ENCODE data around the gene BIN1. TPM values are rescaled to one million over a fixed set of nuclear protein-coding genes. Genes with fewer than 3 reads are reported as not detected.

Gene BIN1
- total RNA-seq, 1 experiment from 2014 or later: 58.9 TPM

- Histone ChIP-seq H3K9me3 (ENCODE audit: low read length) (no peaks in the 10 kb centered on the region), H4K20me1 (ENCODE audit: low read length) (no peaks in the 10 kb centered on the region), H2AFZ (ENCODE audit: low read length) (no peak overlapping the region), H3F3A (ENCODE audit: low read length, unreplicated experiment) (no peaks in the 10 kb centered on the region), H3K27ac (ENCODE audit: low read length) (no peak overlapping the region), H3K4me2 (ENCODE audit: low read length) (no peak overlapping the region), H3K27me3 (ENCODE audit: low read length) (no peaks in the 10 kb centered on the region), H3K9ac (ENCODE audit: low read length) (no peak overlapping the region), H3K4me1 (ENCODE audit: insufficient read depth, low read length) (peaks cover 18% of the 10 kb centered on the region), H3K79me2 (ENCODE audit: low read length) (no peaks in the 10 kb centered on the region), H3K9me2 (replicated peaks; ENCODE audit: low read length) (no peaks in the 10 kb centered on the region), H3K36me3 (ENCODE audit: low read depth, low read length) (peaks cover 3% of the 10 kb centered on the region; the same call in 1 of the 2 replicates), H3K4me3 (ENCODE audit: low read length) (no peak overlapping the region)
- TF ChIP-seq CTCF (conservative IDR thresholded peaks at IDR 0.05; ENCODE audit: low read depth, low read length): peak; percentile 87
- no peak for TF ChIP-seq EZH2 (IDR thresholded peaks at IDR 0.05; ENCODE audit: low read length, unreplicated experiment)
- no peak for TF ChIP-seq EZH2phosphoT487 (IDR thresholded peaks at IDR 0.05; ENCODE audit: borderline replicate concordance, low read length)
- POLR2A ChIA-PET (ENCODE audit: unreplicated experiment): interaction anchor here (0.6 kb wide), 1 partner anchor 19 kb away, joined by 8 read pairs; no protein-coding TSS in a partner anchor
- intact Hi-C loops (cut with micrococcal nuclease): no loop called here
- no TSS peak for BruUV-seq (replicated peaks)
- CTCF ChIA-PET: interaction anchor here (0.5 to 0.6 kb wide), 8 partner anchors 12 to 412 kb away, joined by 3 to 6 read pairs (median 4); partner anchors contain the start of gene BIN1
- DNase-seq: peak; percentile 63
- ATAC-seq: no peak
Observed at GRCh38 chr2:127067620-127068350, 39.2 kb downstream of the BIN1 start.

- Histone ChIP-seq H3K27ac (ENCODE audit: low read length) (no peak overlapping the region), H3K4me2 (ENCODE audit: low read length) (no peak overlapping the region), H3K9me2 (replicated peaks; ENCODE audit: low read length) (no peaks in the 10 kb centered on the region), H3K79me2 (ENCODE audit: low read length) (no peaks in the 10 kb centered on the region), H3K4me1 (ENCODE audit: insufficient read depth, low read length) (peaks cover 18% of the 10 kb centered on the region), H3K27me3 (ENCODE audit: low read length) (no peaks in the 10 kb centered on the region), H3K36me3 (ENCODE audit: low read depth, low read length) (peaks cover 8% of the 10 kb centered on the region; the same call in 1 of the 2 replicates), H3F3A (ENCODE audit: low read length, unreplicated experiment) (no peaks in the 10 kb centered on the region), H3K9ac (ENCODE audit: low read length) (no peak overlapping the region), H2AFZ (ENCODE audit: low read length) (no peak overlapping the region), H4K20me1 (ENCODE audit: low read length) (no peaks in the 10 kb centered on the region), H3K9me3 (ENCODE audit: low read length) (no peaks in the 10 kb centered on the region), H3K4me3 (ENCODE audit: low read length) (no peak overlapping the region)
- DNase-seq (no peak), ATAC-seq (no peak)
- intact Hi-C loops (cut with micrococcal nuclease): no loop called here
- TF ChIP-seq EZH2 (IDR thresholded peaks at IDR 0.05; ENCODE audit: low read length, unreplicated experiment): no peak
- TF ChIP-seq CTCF (conservative IDR thresholded peaks at IDR 0.05; ENCODE audit: low read depth, low read length): no peak
- no peak for TF ChIP-seq EZH2phosphoT487 (IDR thresholded peaks at IDR 0.05; ENCODE audit: borderline replicate concordance, low read length)
- CTCF ChIA-PET: interaction anchor here (0.6 kb wide), 1 partner anchor 344 kb away, joined by 6 read pairs; no protein-coding TSS in a partner anchor
- BruUV-seq (replicated peaks): no TSS peak
- POLR2A ChIA-PET (ENCODE audit: unreplicated experiment): interaction anchor here (0.6 kb wide), 1 partner anchor 19 kb away, joined by 8 read pairs; no protein-coding TSS in a partner anchor
Observed at GRCh38 chr2:127066942-127067341, 40.0 kb downstream of the BIN1 start.

- no peaks in the 10 kb centered on the region for H3K9me3 ChIP-seq (ENCODE audit: low read length)
- intact Hi-C loops (cut with micrococcal nuclease): loop anchor here (2.0 kb wide), 1 partner anchor 41 kb away; the partner anchor contains the start of gene BIN1
- H4K20me1 ChIP-seq (ENCODE audit: low read length): no peaks in the 10 kb centered on the region
- BruUV-seq (replicated peaks): no TSS peak
- ChIA-PET CTCF (no interaction called here), POLR2A (ENCODE audit: unreplicated experiment) (no interaction called here)
- no peaks in the 10 kb centered on the region for H3F3A ChIP-seq (ENCODE audit: low read length, unreplicated experiment)
- no peak overlapping the region for H3K9ac ChIP-seq (ENCODE audit: low read length)
- H3K4me2 ChIP-seq (ENCODE audit: low read length): no peak overlapping the region
- H3K79me2 ChIP-seq (ENCODE audit: low read length): no peaks in the 10 kb centered on the region
- H3K4me3 ChIP-seq (ENCODE audit: low read length): no peak overlapping the region
- peaks cover 18% of the 10 kb centered on the region for H3K4me1 ChIP-seq (ENCODE audit: insufficient read depth, low read length)
- no peak overlapping the region for H3K27ac ChIP-seq (ENCODE audit: low read length)
- no peak overlapping the region for H2AFZ ChIP-seq (ENCODE audit: low read length)
- no peak for DNase-seq
- H3K27me3 ChIP-seq (ENCODE audit: low read length): no peaks in the 10 kb centered on the region
- peaks cover 8% of the 10 kb centered on the region; the same call in 1 of the 2 replicates for H3K36me3 ChIP-seq (ENCODE audit: low read depth, low read length)
- no peak for ATAC-seq
- H3K9me2 ChIP-seq (replicated peaks; ENCODE audit: low read length): no peaks in the 10 kb centered on the region
- TF ChIP-seq EZH2 (IDR thresholded peaks at IDR 0.05; ENCODE audit: low read length, unreplicated experiment) (no peak), CTCF (conservative IDR thresholded peaks at IDR 0.05; ENCODE audit: low read depth, low read length) (no peak), EZH2phosphoT487 (IDR thresholded peaks at IDR 0.05; ENCODE audit: borderline replicate concordance, low read length) (no peak)
Observed at GRCh38 chr2:127065940-127066318, 41.0 kb downstream of the BIN1 start.
